ENCODE results near the gene HUS1B. TPM values are rescaled to one million over a fixed set of nuclear protein-coding genes. Genes with fewer than 3 reads are reported as not detected.

Gene HUS1B
- total and polyA plus RNA-seq, 9 of the 15 experiments (the other 6 are each of a cell fraction or from before 2014, with no cell fraction given), result 0.16 to 1.4 (median 0.38) TPM; not detected in 1

GRCh38 chr6:692858-693722 is 36.2 kb upstream of the HUS1B start, which contains the start of gene EXOC2 (continued):
- no peak for TF ChIP-seq ZNF780A (CRISPR knock-in tag; IDR thresholded peaks at IDR 0.05)
- no peak for TF ChIP-seq BACH1 (tag; IDR thresholded peaks at IDR 0.05)
- no peak for TF ChIP-seq CC2D1A (IDR thresholded peaks at IDR 0.05)
- TF ChIP-seq ZNF707 (CRISPR knock-in tag; conservative IDR thresholded peaks at IDR 0.05), result no peak
- TF ChIP-seq RFX1 (IDR thresholded peaks at IDR 0.05), result no peak
- TF ChIP-seq CHD1 (IDR thresholded peaks at IDR 0.05; ENCODE audit: low read length), result no peak
- no peak for TF ChIP-seq MCM3 (IDR thresholded peaks at IDR 0.05)
- no peak; the same call in none of the 2 replicates for TF ChIP-seq NR2C1 (IDR thresholded peaks at IDR 0.05)
- 0 out of 2 replicates have a peak, but pooled peaks have one; percentile 36 for TF ChIP-seq NR2C1 (tag; IDR thresholded peaks at IDR 0.05)
- TF ChIP-seq SIX5 (IDR thresholded peaks at IDR 0.05; ENCODE audit: borderline replicate concordance in 1 of 2, insufficient read depth in 1 of 2, low read depth in 1 of 2, low read length in 2 of 2), result peak; percentile 44 to 56; a peak in 3 of 4 replicates
- TF ChIP-seq SREBF2 (CRISPR knock-in tag; IDR thresholded peaks at IDR 0.05), result no peak
- peak; percentile 80 for TF ChIP-seq HNRNPK (IDR thresholded peaks at IDR 0.05; ENCODE audit: low read depth, low read length, poor library complexity, severe bottlenecking)
- no peak for TF ChIP-seq HEY1 (CRISPR knock-in tag; IDR thresholded peaks at IDR 0.05; ENCODE audit: borderline replicate concordance)
- no peak for TF ChIP-seq THRA (IDR thresholded peaks at IDR 0.05)
- TF ChIP-seq ZNF592 (IDR thresholded peaks at IDR 0.05), result no peak
- peak; percentile 35; the same call in 1 of the 2 replicates for TF ChIP-seq E2F5 (CRISPR knock-in tag; IDR thresholded peaks at IDR 0.05)
- TF ChIP-seq XRCC3 (IDR thresholded peaks at IDR 0.05), result no peak
- TF ChIP-seq ZBTB7A (IDR thresholded peaks at IDR 0.05; ENCODE audit: borderline replicate concordance, control insufficient read depth, low read depth, low read length), result peak; percentile 39; the same call in 1 of the 2 replicates
- no peak for TF ChIP-seq ZNF174 (CRISPR knock-in tag; IDR thresholded peaks at IDR 0.05)
- TF ChIP-seq CREB3 (tag; conservative IDR thresholded peaks at IDR 0.05; ENCODE audit: low read depth), result no peak
- peak; percentile 79; the same call in 1 of the 2 replicates for TF ChIP-seq PHF21A (IDR thresholded peaks at IDR 0.05; ENCODE audit: borderline replicate concordance, low read depth)
